H1 (cell line): ENCODE measurements around the gene C21orf58. TPM values are rescaled to one million over a fixed set of nuclear protein-coding genes. Genes with fewer than 3 reads are reported as not detected.

Source experiments
- ATF2 ChIP-seq: IDR thresholded peaks from 2 replicates; pipeline ENCODE4 v1.6.1; 2012; ENCODE audit warnings: low read length, inconsistent platforms
- BRCA1 ChIP-seq: IDR thresholded peaks from 2 replicates; pipeline ENCODE4 v1.6.1; 2012; ENCODE audit warnings: low read depth, low read length, improper control_type of control experiment
- CBX5 ChIP-seq: fragments of 300-800, 300-1000 bp; sonication (generic); IDR thresholded peaks from 2 replicates; pipeline ENCODE4 v1.7.1; 2016; ENCODE audit warnings: antibody characterized with exemption, low read length, low read depth
- CHD7 ChIP-seq: fragments of 300-600 bp; sonication (generic); IDR thresholded peaks from 2 replicates; pipeline ENCODE4 v1.7.1; 2012; ENCODE audit warnings: low read length, moderate library complexity, mild to moderate bottlenecking, inconsistent platforms; ENCODE audit not compliant: insufficient replicate concordance
- CREB1 ChIP-seq: IDR thresholded peaks from 2 replicates; pipeline ENCODE4 v1.6.1; 2012; ENCODE audit warnings: inconsistent platforms
- E2F6 ChIP-seq: IDR thresholded peaks from 2 replicates; pipeline ENCODE4 v1.6.1; 2012; ENCODE audit warnings: inconsistent platforms
- GABPA ChIP-seq: IDR thresholded peaks from 2 replicates; pipeline ENCODE4 v1.6.1; 2011; ENCODE audit warnings: mild to moderate bottlenecking, low read length, moderate library complexity, borderline replicate concordance; ENCODE audit not compliant: insufficient read depth
- PHF8 ChIP-seq: fragments of 200-600 bp; sonication (generic); conservative IDR thresholded peaks from 2 replicates; pipeline ENCODE4 v1.7.1; 2012; ENCODE audit warnings: low read depth, mild to moderate bottlenecking, inconsistent platforms, low read length, moderate library complexity
- polyA plus RNA-seq, 7 experiments: library from polyadenylated mRNA; depleted of rRNA in 3 of 7; stranded (reverse) in 5 of 7; unstranded in 2 of 7; fragments of >200 nt in 5 of 7; fragments of 200-250 nt in 2 of 7; gene quantifications; 1 replicate in 5 of 7; 2 replicates in 1 of 7; 4 replicates in 1 of 7; pipeline versions ENCODE4 v1.2.1 to v1.2.3, GENCODE V29; 2011 to 2013; ENCODE audit warnings: missing spikeins in 2 of 7, mixed read lengths in 2 of 7
- total RNA-seq: library from RNA; stranded (reverse); fragmentation: NEBNext Ultra II Directional; extraction: Animal tissue kit (Norgen Biotek cat#: 25700); gene quantifications from 2 replicates; pipeline ENCODE4 v1.2.1, GENCODE V29; 2021

C21orf58 gene
- total and polyA plus RNA-seq, 2 of the 8 experiments (the other 6 are each of a cell fraction or from before 2014, with no cell fraction given): 13.8 to 26.1 TPM

- no peak for TF ChIP-seq CHD7
- no peak for TF ChIP-seq BRCA1
- no peak for TF ChIP-seq ATF2
- TF ChIP-seq E2F6: no peak
- TF ChIP-seq PHF8: no peak
- TF ChIP-seq CREB1: no peak
- no peak for TF ChIP-seq CBX5
- no peak for TF ChIP-seq GABPA
These were observed 69.3 kb downstream of the C21orf58 start (continued) for GRCh38 chr21:46254208-46254975.
